K562 (cell line): ENCODE results near the gene BCL3.

ENCODE experiments used
- KLF10 ChIP-seq: fragments of 250-450 bp; sonication (Bioruptor Pico); IDR thresholded peaks from 2 replicates; pipeline ENCODE4 v1.6.1; 2021; ENCODE audit warnings: matching md5 sums
- MAZ ChIP-seq, 2 experiments: fragments of 450-650 bp in 1 of 2; sonication (generic) in 1 of 2; formaldehyde crosslinking; IDR thresholded peaks in 1 of 2; conservative IDR thresholded peaks in 1 of 2; 2 replicates each; pipeline versions ENCODE4 v1.4.0 to v1.5.0; 2020; ENCODE audit warnings: mild to moderate bottlenecking in 1 of 2, missing genetic modification reagents in 1 of 2

GRCh38 chr19:44754750-44755080, 6.2 kb downstream of the BCL3 start:
- TF ChIP-seq MAZ (CRISPR knock-in tag; conservative IDR thresholded peaks at IDR 0.05 in 1 of 2, IDR thresholded peaks at IDR 0.05 in 1 of 2) (no peak), KLF10 (no peak)
